Neuronal stem cell (in vitro differentiated cells): Measurements from ENCODE around the gene AKAP6.
"Not testable (repeated sequence)": the region's sequence is repeated elsewhere in the genome, so short reads cannot be mapped to it uniquely, and the experiment has no call there.

ENCODE experiments used
- DNase-seq: peaks from one replicate; pipeline ENCODE4 v3.0.0-alpha.2; 2013; ENCODE audit warnings: low spot score
- H2AFZ ChIP-seq: one replicate; pipeline ENCODE4 v1.6.1; 2013; ENCODE audit warnings: mild to moderate bottlenecking, low read length, inconsistent platforms
- H2AK5ac ChIP-seq: 2 replicates; pipeline ENCODE4 v1.6.1; 2013; ENCODE audit warnings: low read depth, mild to moderate bottlenecking, inconsistent platforms, low read length, moderate library complexity, mixed read lengths
- H2BK120ac ChIP-seq: 2 replicates; pipeline ENCODE4 v1.6.1; 2013; ENCODE audit warnings: low read depth, mild to moderate bottlenecking, inconsistent platforms, low read length, moderate library complexity, mixed read lengths
- H2BK12ac ChIP-seq: one replicate; pipeline ENCODE4 v1.6.1; 2013; ENCODE audit warnings: low read length, inconsistent platforms
- H2BK15ac ChIP-seq: 2 replicates; pipeline ENCODE4 v1.6.1; 2013; ENCODE audit warnings: mild to moderate bottlenecking, low read length, inconsistent platforms, mixed read lengths
- H2BK5ac ChIP-seq: one replicate; pipeline ENCODE4 v1.6.1; 2013; ENCODE audit warnings: inconsistent platforms, mild to moderate bottlenecking, low read length, moderate library complexity
- H3K14ac ChIP-seq: one replicate; pipeline ENCODE4 v1.6.1; 2013; ENCODE audit warnings: low read length, inconsistent platforms
- H3K18ac ChIP-seq: 2 replicates; pipeline ENCODE4 v1.6.1; 2013; ENCODE audit warnings: low read length, inconsistent platforms
- H3K23ac ChIP-seq: 2 replicates; pipeline ENCODE4 v1.6.1; 2013; ENCODE audit warnings: low read depth, mild to moderate bottlenecking, mixed read lengths, low read length, inconsistent platforms; ENCODE audit not compliant: poor library complexity
- H3K27ac ChIP-seq: replicated peaks from 3 replicates; pipeline ENCODE4 v1.5.1; 2013; ENCODE audit warnings: low read length, inconsistent platforms
- H3K27me3 ChIP-seq, 3 experiments: 2 replicates each; pipeline ENCODE4 v1.6.1; 2013; ENCODE audit warnings: low read length in 3 of 3, mild to moderate bottlenecking in 2 of 3, inconsistent platforms in 1 of 3, low read depth in 1 of 3, mixed read lengths in 1 of 3, moderate library complexity in 1 of 3; ENCODE audit not compliant: control insufficient read depth in 3 of 3, insufficient read depth in 3 of 3
- H3K36me3 ChIP-seq, 2 donors: replicated peaks in 1 of 2; 2 replicates each; pipeline ENCODE4 v1.6.1; 2013; ENCODE audit warnings: low read length in 2 of 2; ENCODE audit not compliant: control insufficient read depth in 2 of 2, insufficient read depth in 2 of 2
- H3K4ac ChIP-seq: 2 replicates; pipeline ENCODE4 v1.6.1; 2013; ENCODE audit warnings: inconsistent platforms, mild to moderate bottlenecking, low read length, moderate library complexity
- H3K4me1 ChIP-seq, 2 donors: 1 replicate in 1 of 2; 2 replicates in 1 of 2; pipeline ENCODE4 v1.6.1; 2013; ENCODE audit warnings: low read length in 2 of 2, low read depth in 1 of 2; ENCODE audit not compliant: control insufficient read depth in 2 of 2, insufficient read depth in 1 of 2
- H3K4me2 ChIP-seq: one replicate; pipeline ENCODE4 v1.6.1; 2013; ENCODE audit warnings: mild to moderate bottlenecking, low read length, inconsistent platforms; ENCODE audit not compliant: insufficient read depth, poor library complexity, severe bottlenecking
- H3K4me3 ChIP-seq, 2 donors: 2 replicates each; pipeline ENCODE4 v1.5.1; 2013; ENCODE audit warnings: low read length in 2 of 2, mild to moderate bottlenecking in 2 of 2, inconsistent platforms in 1 of 2, moderate library complexity in 1 of 2
- H3K79me1 ChIP-seq: one replicate; pipeline ENCODE4 v1.6.1; 2013; ENCODE audit warnings: low read depth, mild to moderate bottlenecking, inconsistent platforms, low read length, moderate library complexity
- H3K9ac ChIP-seq: one replicate; pipeline ENCODE4 v1.6.1; 2013; ENCODE audit warnings: mild to moderate bottlenecking, low read depth, low read length, inconsistent platforms; ENCODE audit not compliant: poor library complexity
- H3K9me3 ChIP-seq, 2 donors: replicated peaks in 1 of 2; 2 replicates each; pipeline versions ENCODE3 to v1.6.1; 2013; ENCODE audit warnings: low read length in 2 of 2, mild to moderate bottlenecking in 2 of 2, inconsistent platforms in 1 of 2, low read depth in 1 of 2, mixed read lengths in 1 of 2, moderate library complexity in 1 of 2; ENCODE audit not compliant: control insufficient read depth in 2 of 2, insufficient read depth in 1 of 2
- H4K8ac ChIP-seq: one replicate; pipeline ENCODE4 v1.6.1; 2013; ENCODE audit warnings: low read depth, mild to moderate bottlenecking, inconsistent platforms, low read length, moderate library complexity
- H4K91ac ChIP-seq: one replicate; pipeline ENCODE4 v1.6.1; 2013; ENCODE audit warnings: low read length, low read depth, mild to moderate bottlenecking, inconsistent platforms; ENCODE audit not compliant: poor library complexity
- WGBS, 2 donors: extraction: QIAGEN DNeasy Blood & Tissue Kit; methylation state at CpG; one replicate each; pipeline ENCODE4 v1.1.7; 2013; ENCODE audit warnings: missing lambda C conversion rate in 2 of 2, mixed read lengths in 1 of 2; ENCODE audit not compliant: insufficient read length in 2 of 2, insufficient replicate concordance in 1 of 2; ENCODE audit errors: extremely low coverage in 2 of 2; 5-methylcytosine and 5-hydroxymethylcytosine counted together

AKAP6 gene

GRCh38 chr14:32368107-32368506, 39.0 kb downstream of the AKAP6 start:
- Histone ChIP-seq H2AFZ (no peak overlapping the region), H2BK5ac (no peak overlapping the region), H2AK5ac (no peak overlapping the region), H3K14ac (no peak overlapping the region), H3K23ac (no peak overlapping the region), H3K9ac (no peak overlapping the region), H2BK15ac (no peak overlapping the region), H3K18ac (no peak overlapping the region), H2BK120ac (no peak overlapping the region), H3K4ac (no peak overlapping the region), H4K91ac (no peak overlapping the region), H4K8ac (no peak overlapping the region), H3K9me3 (no peaks in the 10 kb centered on the region), H3K36me3 (no peaks in the 10 kb centered on the region), H3K4me1 (peaks cover 17 to 20% of the 10 kb centered on the region in 2 donors), H3K79me1 (no peaks in the 10 kb centered on the region), H3K4me3 (no peak overlapping the region), H3K4me2 (no peak overlapping the region), H2BK12ac (no peak overlapping the region), H3K27me3 (no peaks in the 10 kb centered on the region), H3K27ac (no peak overlapping the region)
- DNase-seq: no peak
- no CpG with 5 or more reads among the region's 3 CpGs for WGBS, 2 donors

- Histone ChIP-seq H3K4me2 (no peak overlapping the region), H3K9ac (no peak overlapping the region), H3K36me3 (no peaks in the 10 kb centered on the region), H2AFZ (no peak overlapping the region), H2BK5ac (no peak overlapping the region), H3K27ac (no peak overlapping the region), H3K4me1 (peaks cover 14 to 15% of the 10 kb centered on the region in 2 donors), H2BK15ac (no peak overlapping the region), H2AK5ac (no peak overlapping the region), H2BK120ac (no peak overlapping the region), H3K14ac (no peak overlapping the region), H4K8ac (no peak overlapping the region), H3K79me1 (no peaks in the 10 kb centered on the region), H3K18ac (no peak overlapping the region), H3K9me3 (no peaks in the 10 kb centered on the region), H3K27me3 (no peaks in the 10 kb centered on the region), H4K91ac (no peak overlapping the region), H3K23ac (no peak overlapping the region), H2BK12ac (no peak overlapping the region), H3K4ac (no peak overlapping the region), H3K4me3 (no peak overlapping the region)
- no peak for DNase-seq
- WGBS, 2 donors: no CpG with 5 or more reads among the region's 1 CpG
These were observed 41.6 kb downstream of the AKAP6 start for GRCh38 chr14:32370714-32371113.

DNA sequence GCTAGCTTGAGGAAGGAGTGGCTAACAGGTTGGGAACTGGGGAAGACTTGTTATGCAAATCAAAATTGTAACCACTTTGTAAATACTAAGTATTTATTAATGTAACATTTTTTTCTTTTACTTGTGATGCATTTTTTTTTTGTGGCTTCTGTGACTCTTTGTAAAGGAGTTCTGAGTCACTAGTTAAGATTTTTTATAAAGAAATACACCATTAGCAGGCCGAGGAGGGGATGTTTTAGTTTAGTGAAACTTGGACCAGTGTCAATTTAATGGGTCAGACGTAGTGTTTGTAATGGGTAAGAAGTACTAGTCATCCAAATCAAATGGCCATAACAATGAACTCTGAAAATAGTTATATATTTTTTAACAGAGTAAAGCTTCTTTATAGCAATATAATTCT, 43.1 kb downstream of the AKAP6 start:
- Histone ChIP-seq H3K4ac (no peak overlapping the region), H2BK5ac (no peak overlapping the region), H3K27ac (no peak overlapping the region), H3K79me1 (no peaks in the 10 kb centered on the region), H4K8ac (no peak overlapping the region), H3K4me2 (no peak overlapping the region), H3K27me3 (no peaks in the 10 kb centered on the region), H4K91ac (no peak overlapping the region), H3K36me3 (no peaks in the 10 kb centered on the region), H2AFZ (no peak overlapping the region), H2BK15ac (no peak overlapping the region), H3K14ac (no peak overlapping the region), H3K9me3 (no peaks in the 10 kb centered on the region), H2BK120ac (no peak overlapping the region), H3K23ac (no peak overlapping the region), H3K4me3 (no peak overlapping the region), H3K4me1 (peaks cover under 1 to 6% of the 10 kb centered on the region in 2 donors), H3K9ac (no peak overlapping the region), H2AK5ac (no peak overlapping the region), H2BK12ac (no peak overlapping the region), H3K18ac (no peak overlapping the region)
- no CpG with 5 or more reads among the region's 2 CpGs for WGBS, 2 donors
- DNase-seq: no peak

DNA sequence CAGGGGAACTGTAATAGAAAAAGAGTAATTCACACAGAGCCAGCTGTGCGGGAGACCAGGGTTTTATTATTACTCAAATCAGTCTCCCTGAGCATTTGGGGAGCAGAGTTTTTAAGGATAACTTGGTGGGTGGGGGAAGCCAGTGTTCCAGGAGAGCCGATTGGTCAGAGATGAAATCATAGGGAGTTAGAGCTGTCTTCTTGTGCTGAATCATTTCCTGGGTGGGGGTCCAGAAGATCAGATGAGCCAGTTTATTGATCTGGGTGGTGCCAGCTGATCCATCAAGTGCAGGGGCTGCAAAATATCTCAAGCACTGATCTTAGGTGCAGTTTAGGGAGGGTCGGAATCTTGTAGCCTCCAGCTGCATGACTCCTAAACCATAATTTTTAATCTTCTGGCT, 44.1 kb downstream of the AKAP6 start:
- H3K9ac ChIP-seq, H3K14ac ChIP-seq, H2BK12ac ChIP-seq, H3K4me2 ChIP-seq, H3K23ac ChIP-seq, H3K4me3 ChIP-seq, H3K36me3 ChIP-seq, DNase-seq, H2BK120ac ChIP-seq, H3K18ac ChIP-seq, H2BK5ac ChIP-seq, H3K27ac ChIP-seq, H2AK5ac ChIP-seq, H4K91ac ChIP-seq, H4K8ac ChIP-seq, H3K4me1 ChIP-seq, H2BK15ac ChIP-seq, H3K27me3 ChIP-seq, H2AFZ ChIP-seq, H3K79me1 ChIP-seq, H3K4ac ChIP-seq, H3K9me3 ChIP-seq: not testable (repeated sequence)
- no CpG with 5 or more reads among the region's 3 CpGs for WGBS, 2 donors
